ENCODE measurements around the gene ISLR.

Gene ISLR

DNA sequence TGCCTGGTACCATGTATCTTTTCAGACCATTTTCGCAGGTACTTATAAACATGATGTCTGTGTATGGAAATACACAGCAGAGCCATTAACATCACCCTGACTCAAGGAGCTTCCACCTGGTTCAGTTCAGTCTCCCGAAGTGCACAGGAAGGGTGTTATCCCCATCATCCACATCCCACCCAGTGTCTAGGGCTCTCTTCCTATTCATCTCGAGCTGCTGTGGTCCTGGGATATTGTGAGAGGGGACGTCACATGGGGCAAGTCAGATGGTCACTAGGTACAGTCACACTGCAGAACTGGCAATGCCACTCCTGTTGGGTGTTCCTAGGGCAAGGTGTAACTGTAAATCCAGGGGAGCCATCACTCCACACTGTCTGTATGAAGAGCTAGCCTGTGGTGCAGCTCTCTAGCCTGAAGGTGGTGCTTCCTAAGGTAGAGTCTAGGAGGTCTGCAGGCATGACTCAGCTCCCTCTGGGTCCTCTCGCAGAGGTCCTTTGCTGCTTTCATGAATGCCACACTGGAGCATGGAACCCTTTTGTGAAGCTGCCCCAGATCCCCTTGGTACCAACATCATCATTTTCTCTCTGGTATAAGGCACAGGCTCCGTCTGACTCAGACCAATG lies 29.2 kb upstream of the ISLR start:
- TF ChIP-seq, protein P1, sequence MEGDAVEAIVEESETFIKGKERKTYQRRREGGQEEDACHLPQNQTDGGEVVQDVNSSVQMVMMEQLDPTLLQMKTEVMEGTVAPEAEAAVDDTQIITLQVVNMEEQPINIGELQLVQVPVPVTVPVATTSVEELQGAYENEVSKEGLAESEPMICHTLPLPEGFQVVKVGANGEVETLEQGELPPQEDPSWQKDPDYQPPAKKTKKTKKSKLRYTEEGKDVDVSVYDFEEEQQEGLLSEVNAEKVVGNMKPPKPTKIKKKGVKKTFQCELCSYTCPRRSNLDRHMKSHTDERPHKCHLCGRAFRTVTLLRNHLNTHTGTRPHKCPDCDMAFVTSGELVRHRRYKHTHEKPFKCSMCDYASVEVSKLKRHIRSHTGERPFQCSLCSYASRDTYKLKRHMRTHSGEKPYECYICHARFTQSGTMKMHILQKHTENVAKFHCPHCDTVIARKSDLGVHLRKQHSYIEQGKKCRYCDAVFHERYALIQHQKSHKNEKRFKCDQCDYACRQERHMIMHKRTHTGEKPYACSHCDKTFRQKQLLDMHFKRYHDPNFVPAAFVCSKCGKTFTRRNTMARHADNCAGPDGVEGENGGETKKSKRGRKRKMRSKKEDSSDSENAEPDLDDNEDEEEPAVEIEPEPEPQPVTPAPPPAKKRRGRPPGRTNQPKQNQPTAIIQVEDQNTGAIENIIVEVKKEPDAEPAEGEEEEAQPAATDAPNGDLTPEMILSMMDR (IDR thresholded peaks at IDR 0.05), result no peak
- no peak overlapping the region for H3K27ac ChIP-seq
- peaks cover 96% of the 10 kb centered on the region for H3K27me3 ChIP-seq
- H3K36me3 ChIP-seq, result no peaks in the 10 kb centered on the region
- H3K4me3 ChIP-seq (ENCODE audit: low read depth in 1 of 2, low read length in 1 of 2), result no peak overlapping the region
- H3K9me3 ChIP-seq, result no peaks in the 10 kb centered on the region
- no peaks in the 10 kb centered on the region for H3K4me1 ChIP-seq (ENCODE audit: control insufficient read depth in 1 of 2, insufficient read depth in 1 of 2, low read depth in 1 of 2, low read length in 1 of 2)

DNA sequence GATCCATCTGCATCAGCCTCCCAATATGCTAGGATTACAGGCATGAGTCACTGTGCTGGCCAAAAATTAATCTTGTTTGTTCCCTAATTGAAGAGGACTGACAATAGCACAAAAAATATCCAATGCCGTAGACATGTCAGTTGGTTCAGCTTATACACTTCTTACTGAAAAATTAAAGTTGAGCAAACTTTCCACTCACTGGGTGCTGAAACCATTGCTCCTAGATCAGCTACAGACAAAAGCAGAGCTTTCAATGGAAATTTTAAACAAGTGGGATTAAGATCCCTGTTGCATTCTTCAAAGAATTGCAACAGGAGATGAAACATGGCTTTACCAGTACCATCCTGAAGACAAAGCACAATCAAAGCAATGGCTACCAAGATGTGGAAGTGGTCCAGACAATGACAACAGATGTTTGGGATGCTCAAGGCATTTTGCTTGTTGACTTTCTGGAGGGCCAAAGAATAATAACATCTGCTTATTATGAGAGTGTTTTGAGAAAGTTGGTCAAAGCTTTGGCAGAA lies 27.2 kb upstream of the ISLR start:
- Histone ChIP-seq H3K36me3 (no peaks in the 10 kb centered on the region), H3K9me3 (no peaks in the 10 kb centered on the region), H3K4me3 (ENCODE audit: low read depth in 1 of 2, low read length in 1 of 2) (no peak overlapping the region), H3K4me1 (ENCODE audit: control insufficient read depth in 1 of 2, insufficient read depth in 1 of 2, low read depth in 1 of 2, low read length in 1 of 2) (no peaks in the 10 kb centered on the region), H3K27me3 (peaks cover 86% of the 10 kb centered on the region), H3K27ac (no peak overlapping the region)
- TF ChIP-seq, protein P1 (IDR thresholded peaks at IDR 0.05), result no peak

DNA sequence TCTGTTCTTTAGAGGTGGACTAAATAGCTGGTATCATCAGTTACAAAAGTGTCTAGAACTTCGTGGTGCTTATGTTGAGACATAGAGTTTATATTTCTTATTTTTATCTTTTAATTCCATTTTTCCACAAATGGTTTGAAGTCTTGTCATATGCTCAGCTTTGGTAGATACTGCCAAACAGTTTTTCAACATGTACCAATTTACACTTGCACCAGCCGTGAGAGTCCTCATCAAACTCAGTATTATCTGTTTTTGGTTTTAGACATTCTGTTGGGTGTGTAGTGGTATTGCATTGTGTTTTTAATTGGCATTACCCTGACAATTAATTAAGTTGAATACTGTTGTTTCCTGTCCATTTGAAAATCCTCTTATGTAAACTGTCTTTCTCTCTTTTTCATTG lies 26.5 kb upstream of the ISLR start:
- Histone ChIP-seq H3K4me1 (ENCODE audit: control insufficient read depth in 1 of 2, insufficient read depth in 1 of 2, low read depth in 1 of 2, low read length in 1 of 2) (no peaks in the 10 kb centered on the region), H3K4me3 (ENCODE audit: low read depth in 1 of 2, low read length in 1 of 2) (no peak overlapping the region), H3K36me3 (no peaks in the 10 kb centered on the region), H3K27me3 (peaks cover 86% of the 10 kb centered on the region), H3K27ac (no peak overlapping the region), H3K9me3 (no peaks in the 10 kb centered on the region)
- TF ChIP-seq, protein P1 (IDR thresholded peaks at IDR 0.05), result no peak

DNA sequence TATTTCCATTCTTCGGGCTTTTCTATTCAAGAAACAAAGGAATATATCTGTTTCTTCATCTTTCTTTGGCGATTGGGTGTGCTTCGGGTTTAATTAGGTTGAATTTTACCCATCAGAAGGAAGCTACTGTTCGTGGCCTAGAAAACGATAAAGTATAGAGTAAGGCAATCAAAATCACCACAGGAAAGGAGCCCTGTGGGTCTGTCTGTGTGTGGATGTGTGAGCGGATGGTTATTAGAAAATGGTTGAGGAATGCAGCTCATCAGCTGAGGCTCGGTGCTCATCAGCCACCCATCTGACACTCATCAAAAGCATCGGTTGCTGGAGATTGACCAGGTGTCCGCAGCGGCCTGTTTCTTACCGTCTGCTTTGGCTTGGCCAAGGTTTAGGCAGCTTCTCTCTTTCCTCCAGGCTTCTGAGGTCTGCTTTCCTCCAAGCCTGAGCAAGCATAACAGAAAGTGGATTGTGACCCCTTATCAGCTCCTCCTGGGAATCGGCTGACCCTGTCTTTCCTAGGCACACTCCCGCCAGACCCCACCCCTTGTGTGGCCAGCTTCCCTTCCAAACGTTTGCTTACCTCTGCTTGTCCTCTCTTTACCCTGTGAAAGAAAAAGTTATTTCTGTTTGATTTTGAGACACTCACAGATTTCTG lies 17.6 kb upstream of the ISLR start:
- Histone ChIP-seq H3K9me3 (no peaks in the 10 kb centered on the region), H3K27ac (no peak overlapping the region), H3K4me3 (ENCODE audit: low read depth in 1 of 2, low read length in 1 of 2) (no peak overlapping the region)

DNA sequence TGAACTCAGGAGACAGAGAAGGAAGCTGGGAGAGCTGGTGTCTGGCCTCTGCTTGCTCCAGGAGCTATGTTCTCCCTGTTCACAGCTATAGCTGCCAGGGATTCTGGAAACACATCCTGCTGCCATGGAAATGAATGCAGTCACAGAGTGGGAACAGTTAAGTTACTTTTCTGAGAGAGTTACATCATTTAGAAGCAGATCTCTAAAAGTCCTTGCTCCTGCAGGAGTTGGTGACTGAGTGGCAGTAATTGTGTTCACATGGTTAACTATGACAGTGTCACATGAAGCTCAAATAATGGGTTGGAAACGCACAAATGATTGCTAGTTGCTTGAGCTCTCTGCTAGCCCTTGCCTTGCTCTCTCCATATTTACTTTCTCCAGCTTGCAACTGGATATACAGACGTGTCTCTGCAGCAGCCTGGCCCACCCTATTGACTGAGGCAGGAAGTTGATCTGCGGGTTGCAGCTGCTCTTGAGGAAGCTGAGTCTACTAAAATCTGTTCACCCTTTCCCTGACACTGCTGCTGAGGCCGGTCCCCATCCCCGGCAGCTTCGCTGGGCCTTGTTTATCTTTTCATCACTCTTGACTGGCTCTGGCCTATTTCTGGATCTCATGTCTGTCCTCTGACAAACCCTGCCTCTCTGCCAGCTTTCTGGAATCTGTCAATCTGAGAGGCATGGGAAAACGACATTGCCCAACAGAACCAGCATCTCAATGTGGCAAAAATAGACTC lies 16.7 kb upstream of the ISLR start:
- Histone ChIP-seq H3K36me3 (no peaks in the 10 kb centered on the region), H3K27me3 (peaks cover 73% of the 10 kb centered on the region), H3K4me1 (ENCODE audit: control insufficient read depth in 1 of 2, insufficient read depth in 1 of 2, low read depth in 1 of 2, low read length in 1 of 2) (no peaks in the 10 kb centered on the region), H3K9me3 (no peaks in the 10 kb centered on the region), H3K4me3 (ENCODE audit: low read depth in 1 of 2, low read length in 1 of 2) (no peak overlapping the region), H3K27ac (no peak overlapping the region)
- TF ChIP-seq, protein P1 (IDR thresholded peaks at IDR 0.05), result no peak

More for the DNA sequence above, 17.6 kb upstream of the ISLR start:
- TF ChIP-seq, protein P1 (IDR thresholded peaks at IDR 0.05), result no peak
- Histone ChIP-seq H3K4me1 (ENCODE audit: control insufficient read depth in 1 of 2, insufficient read depth in 1 of 2, low read depth in 1 of 2, low read length in 1 of 2) (no peaks in the 10 kb centered on the region), H3K36me3 (no peaks in the 10 kb centered on the region), H3K27me3 (peaks cover 81% of the 10 kb centered on the region)
